A549 (cell line): ENCODE measurements around the gene HS6ST2.

ENCODE experiments used
- CEBPB ChIP-seq, 2 experiments: fragments of >200 bp in 1 of 2; sonication (Bioruptor Twin) in 1 of 2; formaldehyde crosslinking in 1 of 2; IDR thresholded peaks; 2 replicates each; pipeline ENCODE4 v1.6.1; 2012 to 2016
- CTCF ChIP-seq: fragments of >200 bp; sonication (Bioruptor Twin); formaldehyde crosslinking; IDR thresholded peaks from 3 replicates; pipeline ENCODE4 v1.5.1; 2016
- EHMT2 ChIP-seq: fragments of 200-600 bp; sonication (generic); IDR thresholded peaks from 2 replicates; pipeline ENCODE4 v1.6.1; 2016; ENCODE audit warnings: antibody characterized with exemption, low read depth, mild to moderate bottlenecking, moderate library complexity
- EP300 ChIP-seq, 2 experiments: fragments of >200 bp; sonication (Bioruptor Twin); formaldehyde crosslinking; IDR thresholded peaks; 2 replicates in 1 of 2; 3 replicates in 1 of 2; pipeline ENCODE4 v1.6.1; 2016 to 2017
- FOSL2 ChIP-seq, 2 experiments: fragments of 450-650 bp in 1 of 2; fragments of >200 bp in 1 of 2; sonication (Bioruptor Twin) in 1 of 2; formaldehyde crosslinking; IDR thresholded peaks; 2 replicates each; pipeline versions ENCODE4 v1.5.0 to v1.6.1; 2016 to 2020; ENCODE audit warnings: mild to moderate bottlenecking in 1 of 2, moderate library complexity in 1 of 2
- JUN ChIP-seq, 2 experiments: fragments of >200 bp; sonication (Bioruptor Twin); formaldehyde crosslinking; IDR thresholded peaks; 2 replicates in 1 of 2; 3 replicates in 1 of 2; pipeline ENCODE4 v1.6.1; 2016 to 2017
- MAFK ChIP-seq: fragments of 450-650 bp; IDR thresholded peaks from 2 replicates; pipeline ENCODE4 v1.6.1; 2014; ENCODE audit not compliant: partially characterized antibody
- MYC ChIP-seq: IDR thresholded peaks from 2 replicates; pipeline ENCODE4 v1.6.1; 2012; ENCODE audit warnings: mild to moderate bottlenecking, inconsistent platforms, low read length, improper control_type of control experiment, borderline replicate concordance
- PBX3 ChIP-seq: IDR thresholded peaks from 2 replicates; pipeline ENCODE4 v1.6.1; 2012
- POLR2A ChIP-seq: IDR thresholded peaks from 2 replicates; pipeline ENCODE4 v1.6.1; 2012; ENCODE audit warnings: mild to moderate bottlenecking, low read length
- RAD21 ChIP-seq, 2 experiments: fragments of >200 bp in 1 of 2; sonication (Bioruptor Twin) in 1 of 2; formaldehyde crosslinking in 1 of 2; IDR thresholded peaks in 1 of 2; conservative IDR thresholded peaks in 1 of 2; 2 replicates in 1 of 2; 3 replicates in 1 of 2; pipeline ENCODE4 v1.6.1; 2012 to 2018; ENCODE audit warnings: inconsistent platforms in 1 of 2
- REST ChIP-seq: fragments of 200-600 bp; sonication (generic); IDR thresholded peaks from 2 replicates; pipeline ENCODE4 v1.6.1; 2016; ENCODE audit warnings: antibody characterized with exemption, mild to moderate bottlenecking, moderate library complexity
- SMC3 ChIP-seq: fragments of >200 bp; sonication (Bioruptor Twin); formaldehyde crosslinking; IDR thresholded peaks from 3 replicates; pipeline ENCODE4 v1.6.1; 2018; ENCODE audit warnings: inconsistent platforms
- ZC3H11A ChIP-seq: fragments of 450-650 bp; IDR thresholded peaks from 2 replicates; pipeline ENCODE4 v1.6.1; 2014; ENCODE audit warnings: antibody characterized with exemption, mild to moderate bottlenecking

GRCh38 chrX:132848296-132848970 lies 110.0 kb downstream of the HS6ST2 start:
- TF ChIP-seq CTCF (no peak), FOSL2 (IDR thresholded peaks at IDR 0.05) (no peak), FOSL2 (CRISPR knock-in tag; IDR thresholded peaks at IDR 0.05) (no peak), SMC3 (no peak), POLR2A (no peak), MYC (no peak), REST (no peak), ZC3H11A (no peak), JUN (IDR thresholded peaks at IDR 0.05) (no peak), EHMT2 (no peak), RAD21 (conservative IDR thresholded peaks at IDR 0.05 in 1 of 2, IDR thresholded peaks at IDR 0.05 in 1 of 2) (no peak), CEBPB (IDR thresholded peaks at IDR 0.05) (no peak), PBX3 (no peak), EP300 (IDR thresholded peaks at IDR 0.05) (no peak), MAFK (no peak)
